ENCODE data around the gene CCRL2. TPM values are rescaled to one million over a fixed set of nuclear protein-coding genes. Genes with fewer than 3 reads are reported as not detected.

The CCRL2 gene
- total RNA-seq, 6 experiments from 2014 or later, result 0.30 to 2.8 (median 1.3) TPM

GRCh38 chr3:46456118-46456517 is 49.1 kb downstream of the CCRL2 start:
- 81% methylated on average over 7 of the region's 14 CpGs for WGBS (ENCODE audit: insufficient coverage, low coverage, low lambda C conversion rate, missing lambda C conversion rate)
- H3K4me3 ChIP-seq, result no peak overlapping the region
- TF ChIP-seq CTCF (IDR thresholded peaks at IDR 0.05) (no peak), POLR2A (IDR thresholded peaks at IDR 0.05) (no peak)
- H3K4me1 ChIP-seq, result no peaks in the 10 kb centered on the region
- intact Hi-C loops (cut with DNase I), result no loop called here
- no peaks in the 10 kb centered on the region for H3K27me3 ChIP-seq
- DNase-seq (no peak), ATAC-seq (no peak)
- H3K27ac ChIP-seq, result no peak overlapping the region
- H3K36me3 ChIP-seq, result no peaks in the 10 kb centered on the region
- H3K9me3 ChIP-seq, result no peaks in the 10 kb centered on the region

Other genes starting within 250 kb of the CCRL2 start
- gene CCR1, start 198.9 kb upstream of the CCRL2 start, total RNA-seq, result 10 to 100 TPM in 1 of 6 experiments, 1 to 10 TPM in 5; 1.6 to 17.3 (median 3.1) TPM
- gene CCR3, start 164.8 kb upstream of the CCRL2 start, total RNA-seq, result under 1 TPM in 1 of 6 experiments, not detected in 5; 0.27 TPM
- gene CCR2, start 53.1 kb upstream of the CCRL2 start, total RNA-seq, result 1 to 10 TPM in 3 of 6 experiments, under 1 TPM in 3; 0.66 to 1.5 (median 0.92) TPM
- 1 to 10 TPM in 2 of 6 experiments, under 1 TPM in 4; 0.22 to 2.0 (median 0.43) TPM for gene CCR5, start 36.3 kb upstream of the CCRL2 start, total RNA-seq
- gene LTF, start 57.6 kb downstream of the CCRL2 start, total RNA-seq, result 1 to 10 TPM in 4 of 6 experiments, under 1 TPM in 2; 0.19 to 3.6 (median 2.0) TPM
- 10 to 100 TPM; 12.2 to 29.0 (median 20.9) TPM for gene RTP3, start 90.7 kb downstream of the CCRL2 start, total RNA-seq
- 1 to 10 TPM; 4.3 to 8.9 (median 6.1) TPM for gene LRRC2, start 159.0 kb downstream of the CCRL2 start, total RNA-seq
- not detected for gene FAM240A, start 205.3 kb downstream of the CCRL2 start, total RNA-seq

Data from right lobe of liver (tissue), 6 donors.